WTC11 (cell line): ENCODE measurements around the gene NDUFB10. TPM values are rescaled to one million over a fixed set of nuclear protein-coding genes. Genes with fewer than 3 reads are reported as not detected.
A peak's percentile ranks its signal among the peaks of the same experiment; 100 is the strongest.

Experiments
- AR ChIP-seq: fragments of 250-450 bp; sonication (Bioruptor Pico); IDR thresholded peaks from 2 replicates; pipeline ENCODE4 v1.9.0; 2021; ENCODE audit warnings: mild to moderate bottlenecking
- CBFB ChIP-seq: sonication (generic); formaldehyde crosslinking; IDR thresholded peaks from 2 replicates; pipeline ENCODE4 v1.8.1; 2022; ENCODE audit warnings: mild to moderate bottlenecking, low read depth, missing genetic modification reagents
- CREB1 ChIP-seq: sonication (generic); formaldehyde crosslinking; IDR thresholded peaks from 2 replicates; pipeline ENCODE4 v1.8.0; 2023; ENCODE audit warnings: mild to moderate bottlenecking, missing genetic modification reagents
- ELF4 ChIP-seq: sonication (generic); formaldehyde crosslinking; IDR thresholded peaks from 2 replicates; pipeline ENCODE4 v1.8.1; 2022; ENCODE audit warnings: low read depth, mild to moderate bottlenecking, moderate library complexity, missing genetic modification reagents
- EMX1 ChIP-seq: fragments of 250-450 bp; sonication (Bioruptor Pico); IDR thresholded peaks from 2 replicates; pipeline ENCODE4 v1.8.0; 2021; ENCODE audit warnings: mild to moderate bottlenecking
- GRHL2 ChIP-seq: fragments of 250-450 bp; sonication (Bioruptor Pico); IDR thresholded peaks from 2 replicates; pipeline ENCODE4 v1.8.0; 2022; ENCODE audit warnings: mild to moderate bottlenecking, moderate library complexity; ENCODE audit not compliant: insufficient replicate concordance, severe bottlenecking
- HMGA2 ChIP-seq: fragments of 250-450 bp; sonication (Bioruptor Pico); IDR thresholded peaks from 2 replicates; pipeline ENCODE4 v1.4.0; 2021; ENCODE audit warnings: mild to moderate bottlenecking, moderate library complexity
- MAX ChIP-seq: sonication (generic); formaldehyde crosslinking; IDR thresholded peaks from 2 replicates; pipeline ENCODE4 v1.8.0; 2022; ENCODE audit warnings: mild to moderate bottlenecking, missing genetic modification reagents
- MYBL2 ChIP-seq: sonication (generic); formaldehyde crosslinking; IDR thresholded peaks from 2 replicates; pipeline ENCODE4 v1.8.1; 2023; ENCODE audit warnings: mild to moderate bottlenecking, moderate library complexity, missing genetic modification reagents
- NFE2L1 ChIP-seq: sonication (generic); formaldehyde crosslinking; IDR thresholded peaks from 2 replicates; pipeline ENCODE4 v1.8.1; 2023; ENCODE audit warnings: missing genetic modification reagents
- NFYB ChIP-seq: sonication (generic); formaldehyde crosslinking; conservative IDR thresholded peaks from 2 replicates; pipeline ENCODE4 v1.8.0; 2022; ENCODE audit warnings: low read depth, missing genetic modification reagents
- NR3C1 ChIP-seq: sonication (generic); formaldehyde crosslinking; conservative IDR thresholded peaks from 2 replicates; pipeline ENCODE4 v1.8.1; 2023; ENCODE audit warnings: low read depth, mild to moderate bottlenecking, missing genetic modification reagents
- RORB ChIP-seq: fragments of 250-450 bp; sonication (Bioruptor Pico); IDR thresholded peaks from 2 replicates; pipeline ENCODE4 v1.9.0; 2021; ENCODE audit warnings: mild to moderate bottlenecking
- SMAD3 ChIP-seq: sonication (generic); formaldehyde crosslinking; IDR thresholded peaks from 2 replicates; pipeline ENCODE4 v1.8.0; 2022; ENCODE audit warnings: missing genetic modification reagents, mild to moderate bottlenecking, borderline replicate concordance
- ZNF317 ChIP-seq: sonication (generic); formaldehyde crosslinking; IDR thresholded peaks from 2 replicates; pipeline ENCODE4 v1.8.1; 2023; ENCODE audit warnings: low read depth, mild to moderate bottlenecking, moderate library complexity, missing genetic modification reagents, borderline replicate concordance
- ZNF423 ChIP-seq: fragments of 250-450 bp; sonication (Bioruptor Pico); IDR thresholded peaks from 2 replicates; pipeline ENCODE4 v2.1.2; 2022; ENCODE audit warnings: mild to moderate bottlenecking, moderate library complexity
- ZNF512 ChIP-seq: sonication (generic); formaldehyde crosslinking; IDR thresholded peaks from 2 replicates; pipeline ENCODE4 v1.8.1; 2022; ENCODE audit warnings: missing genetic modification reagents, borderline replicate concordance
- total RNA-seq: library from RNA; stranded (reverse); gene quantifications from 3 replicates; pipeline ENCODE4 v1.2.3, GENCODE V29; 2021
- TF ChIP-seq, protein P1 (sequence below): fragments of 200-600 bp; IDR thresholded peaks from 2 replicates; pipeline ENCODE4 v1.8.0; 2022; ENCODE audit warnings: antibody characterized with exemption
- TF ChIP-seq, protein P2 (sequence below): sonication (generic); formaldehyde crosslinking; IDR thresholded peaks from 2 replicates; pipeline ENCODE4 v1.8.1; 2022; ENCODE audit warnings: low read depth, mild to moderate bottlenecking, moderate library complexity, missing genetic modification reagents, borderline replicate concordance
- TF ChIP-seq, protein P3 (sequence below): fragments of 250-450 bp; sonication (Bioruptor Pico); IDR thresholded peaks from 2 replicates; pipeline ENCODE4 v1.8.0; 2021; ENCODE audit warnings: mild to moderate bottlenecking
- TF ChIP-seq, protein P4 (sequence below): sonication (generic); formaldehyde crosslinking; IDR thresholded peaks from 2 replicates; pipeline ENCODE4 v1.8.1; 2022; ENCODE audit warnings: mild to moderate bottlenecking, moderate library complexity, missing genetic modification reagents
- TF ChIP-seq, protein P5 (sequence below): sonication (generic); formaldehyde crosslinking; IDR thresholded peaks from 2 replicates; pipeline ENCODE4 v1.8.1; 2023; ENCODE audit warnings: mild to moderate bottlenecking, missing genetic modification reagents, borderline replicate concordance
- TF ChIP-seq, protein P6 (sequence below): sonication (generic); formaldehyde crosslinking; IDR thresholded peaks from 2 replicates; pipeline ENCODE4 v1.8.0; 2023; ENCODE audit warnings: missing genetic modification reagents

The NDUFB10 gene
- total RNA-seq, 1 experiment from 2014 or later, result 228 TPM

DNA sequence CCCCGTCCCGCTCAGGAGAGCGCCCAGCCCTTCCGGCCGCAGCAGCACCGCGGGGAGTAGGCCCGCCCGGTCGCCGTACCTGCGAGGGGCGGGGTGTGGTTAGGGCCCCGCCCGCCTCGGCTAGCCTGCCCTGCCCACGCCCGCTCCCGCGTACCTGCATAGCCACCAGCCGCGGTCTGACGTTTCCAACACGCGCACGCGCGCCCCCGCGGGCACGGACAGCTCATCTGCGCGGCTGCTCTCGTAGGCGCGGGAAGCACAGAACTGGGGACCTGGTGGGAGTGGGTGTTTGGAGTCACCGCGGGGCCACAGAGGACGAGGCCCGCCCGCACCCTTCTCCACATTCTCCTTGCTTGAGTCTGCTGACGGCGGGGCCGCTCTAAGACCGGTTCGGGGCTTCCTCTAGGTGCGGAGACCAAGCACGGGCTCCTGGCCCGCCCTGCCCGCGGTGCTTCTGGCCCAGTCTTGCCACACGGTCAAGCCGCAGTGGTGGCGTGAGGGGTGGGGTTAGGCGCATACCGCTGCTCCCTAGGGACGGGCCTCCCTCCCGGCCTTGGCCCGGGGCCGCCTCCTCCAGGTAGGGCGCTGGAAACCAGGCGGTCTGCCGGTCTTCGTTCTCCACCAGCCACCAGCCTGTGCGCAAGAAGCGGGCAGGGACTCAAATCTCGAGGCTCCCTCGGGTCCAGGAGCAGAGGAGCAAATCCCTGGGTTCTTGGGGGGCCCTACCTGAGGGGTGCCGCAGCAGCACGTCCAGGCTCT, 20.1 kb downstream of the NDUFB10 start (continued):
- no peak for TF ChIP-seq HMGA2 (CRISPR knock-in tag)
- TF ChIP-seq ZNF423, result no peak
- peak; percentile 80; the same call in 1 of the 2 replicates for TF ChIP-seq NFE2L1 (CRISPR knock-in tag)
- 0 out of 2 replicates have a peak, but pooled peaks have one; percentile 55 for TF ChIP-seq MYBL2
- TF ChIP-seq, protein P1, sequence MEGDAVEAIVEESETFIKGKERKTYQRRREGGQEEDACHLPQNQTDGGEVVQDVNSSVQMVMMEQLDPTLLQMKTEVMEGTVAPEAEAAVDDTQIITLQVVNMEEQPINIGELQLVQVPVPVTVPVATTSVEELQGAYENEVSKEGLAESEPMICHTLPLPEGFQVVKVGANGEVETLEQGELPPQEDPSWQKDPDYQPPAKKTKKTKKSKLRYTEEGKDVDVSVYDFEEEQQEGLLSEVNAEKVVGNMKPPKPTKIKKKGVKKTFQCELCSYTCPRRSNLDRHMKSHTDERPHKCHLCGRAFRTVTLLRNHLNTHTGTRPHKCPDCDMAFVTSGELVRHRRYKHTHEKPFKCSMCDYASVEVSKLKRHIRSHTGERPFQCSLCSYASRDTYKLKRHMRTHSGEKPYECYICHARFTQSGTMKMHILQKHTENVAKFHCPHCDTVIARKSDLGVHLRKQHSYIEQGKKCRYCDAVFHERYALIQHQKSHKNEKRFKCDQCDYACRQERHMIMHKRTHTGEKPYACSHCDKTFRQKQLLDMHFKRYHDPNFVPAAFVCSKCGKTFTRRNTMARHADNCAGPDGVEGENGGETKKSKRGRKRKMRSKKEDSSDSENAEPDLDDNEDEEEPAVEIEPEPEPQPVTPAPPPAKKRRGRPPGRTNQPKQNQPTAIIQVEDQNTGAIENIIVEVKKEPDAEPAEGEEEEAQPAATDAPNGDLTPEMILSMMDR, result no peak
- TF ChIP-seq CBFB, result peak; percentile 81; the same call in 1 of the 2 replicates
- TF ChIP-seq NFYB (CRISPR knock-in tag), result no peak
- TF ChIP-seq ZNF317 (CRISPR knock-in tag), result 0 out of 2 replicates have a peak, but pooled peaks have one; percentile 16
- no peak for TF ChIP-seq RORB (CRISPR knock-in tag)
- no peak for TF ChIP-seq ELF4 (CRISPR knock-in tag)
- TF ChIP-seq, protein P2, sequence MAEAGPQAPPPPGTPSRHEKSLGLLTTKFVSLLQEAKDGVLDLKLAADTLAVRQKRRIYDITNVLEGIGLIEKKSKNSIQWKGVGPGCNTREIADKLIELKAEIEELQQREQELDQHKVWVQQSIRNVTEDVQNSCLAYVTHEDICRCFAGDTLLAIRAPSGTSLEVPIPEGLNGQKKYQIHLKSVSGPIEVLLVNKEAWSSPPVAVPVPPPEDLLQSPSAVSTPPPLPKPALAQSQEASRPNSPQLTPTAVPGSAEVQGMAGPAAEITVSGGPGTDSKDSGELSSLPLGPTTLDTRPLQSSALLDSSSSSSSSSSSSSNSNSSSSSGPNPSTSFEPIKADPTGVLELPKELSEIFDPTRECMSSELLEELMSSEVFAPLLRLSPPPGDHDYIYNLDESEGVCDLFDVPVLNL (CRISPR knock-in tag), result no peak
- TF ChIP-seq, protein P3, sequence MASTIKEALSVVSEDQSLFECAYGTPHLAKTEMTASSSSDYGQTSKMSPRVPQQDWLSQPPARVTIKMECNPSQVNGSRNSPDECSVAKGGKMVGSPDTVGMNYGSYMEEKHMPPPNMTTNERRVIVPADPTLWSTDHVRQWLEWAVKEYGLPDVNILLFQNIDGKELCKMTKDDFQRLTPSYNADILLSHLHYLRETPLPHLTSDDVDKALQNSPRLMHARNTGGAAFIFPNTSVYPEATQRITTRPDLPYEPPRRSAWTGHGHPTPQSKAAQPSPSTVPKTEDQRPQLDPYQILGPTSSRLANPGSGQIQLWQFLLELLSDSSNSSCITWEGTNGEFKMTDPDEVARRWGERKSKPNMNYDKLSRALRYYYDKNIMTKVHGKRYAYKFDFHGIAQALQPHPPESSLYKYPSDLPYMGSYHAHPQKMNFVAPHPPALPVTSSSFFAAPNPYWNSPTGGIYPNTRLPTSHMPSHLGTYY (CRISPR knock-in tag), result no peak
- TF ChIP-seq, protein P4, sequence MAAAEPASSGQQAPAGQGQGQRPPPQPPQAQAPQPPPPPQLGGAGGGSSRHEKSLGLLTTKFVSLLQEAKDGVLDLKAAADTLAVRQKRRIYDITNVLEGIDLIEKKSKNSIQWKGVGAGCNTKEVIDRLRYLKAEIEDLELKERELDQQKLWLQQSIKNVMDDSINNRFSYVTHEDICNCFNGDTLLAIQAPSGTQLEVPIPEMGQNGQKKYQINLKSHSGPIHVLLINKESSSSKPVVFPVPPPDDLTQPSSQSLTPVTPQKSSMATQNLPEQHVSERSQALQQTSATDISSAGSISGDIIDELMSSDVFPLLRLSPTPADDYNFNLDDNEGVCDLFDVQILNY (CRISPR knock-in tag), result peak; percentile 59; the same call in 1 of the 2 replicates
- TF ChIP-seq EMX1 (CRISPR knock-in tag), result no peak; the same call in 1 of the 2 replicates
- TF ChIP-seq, protein P5, sequence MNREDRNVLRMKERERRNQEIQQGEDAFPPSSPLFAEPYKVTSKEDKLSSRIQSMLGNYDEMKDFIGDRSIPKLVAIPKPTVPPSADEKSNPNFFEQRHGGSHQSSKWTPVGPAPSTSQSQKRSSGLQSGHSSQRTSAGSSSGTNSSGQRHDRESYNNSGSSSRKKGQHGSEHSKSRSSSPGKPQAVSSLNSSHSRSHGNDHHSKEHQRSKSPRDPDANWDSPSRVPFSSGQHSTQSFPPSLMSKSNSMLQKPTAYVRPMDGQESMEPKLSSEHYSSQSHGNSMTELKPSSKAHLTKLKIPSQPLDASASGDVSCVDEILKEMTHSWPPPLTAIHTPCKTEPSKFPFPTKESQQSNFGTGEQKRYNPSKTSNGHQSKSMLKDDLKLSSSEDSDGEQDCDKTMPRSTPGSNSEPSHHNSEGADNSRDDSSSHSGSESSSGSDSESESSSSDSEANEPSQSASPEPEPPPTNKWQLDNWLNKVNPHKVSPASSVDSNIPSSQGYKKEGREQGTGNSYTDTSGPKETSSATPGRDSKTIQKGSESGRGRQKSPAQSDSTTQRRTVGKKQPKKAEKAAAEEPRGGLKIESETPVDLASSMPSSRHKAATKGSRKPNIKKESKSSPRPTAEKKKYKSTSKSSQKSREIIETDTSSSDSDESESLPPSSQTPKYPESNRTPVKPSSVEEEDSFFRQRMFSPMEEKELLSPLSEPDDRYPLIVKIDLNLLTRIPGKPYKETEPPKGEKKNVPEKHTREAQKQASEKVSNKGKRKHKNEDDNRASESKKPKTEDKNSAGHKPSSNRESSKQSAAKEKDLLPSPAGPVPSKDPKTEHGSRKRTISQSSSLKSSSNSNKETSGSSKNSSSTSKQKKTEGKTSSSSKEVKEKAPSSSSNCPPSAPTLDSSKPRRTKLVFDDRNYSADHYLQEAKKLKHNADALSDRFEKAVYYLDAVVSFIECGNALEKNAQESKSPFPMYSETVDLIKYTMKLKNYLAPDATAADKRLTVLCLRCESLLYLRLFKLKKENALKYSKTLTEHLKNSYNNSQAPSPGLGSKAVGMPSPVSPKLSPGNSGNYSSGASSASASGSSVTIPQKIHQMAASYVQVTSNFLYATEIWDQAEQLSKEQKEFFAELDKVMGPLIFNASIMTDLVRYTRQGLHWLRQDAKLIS (CRISPR knock-in tag), result no peak
- TF ChIP-seq, protein P6, sequence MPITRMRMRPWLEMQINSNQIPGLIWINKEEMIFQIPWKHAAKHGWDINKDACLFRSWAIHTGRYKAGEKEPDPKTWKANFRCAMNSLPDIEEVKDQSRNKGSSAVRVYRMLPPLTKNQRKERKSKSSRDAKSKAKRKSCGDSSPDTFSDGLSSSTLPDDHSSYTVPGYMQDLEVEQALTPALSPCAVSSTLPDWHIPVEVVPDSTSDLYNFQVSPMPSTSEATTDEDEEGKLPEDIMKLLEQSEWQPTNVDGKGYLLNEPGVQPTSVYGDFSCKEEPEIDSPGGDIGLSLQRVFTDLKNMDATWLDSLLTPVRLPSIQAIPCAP (CRISPR knock-in tag), result no peak
- TF ChIP-seq MAX (CRISPR knock-in tag), result peak; percentile 62; the same call in 1 of the 2 replicates
- TF ChIP-seq GRHL2 (CRISPR knock-in tag), result no peak
- no peak for TF ChIP-seq CREB1
- TF ChIP-seq AR, result no peak
- TF ChIP-seq NR3C1, result no peak
- peak; percentile 31; the same call in 1 of the 2 replicates for TF ChIP-seq SMAD3 (CRISPR knock-in tag)
- TF ChIP-seq ZNF512, result no peak
